HG02678 (cell line): ENCODE data around the gene ADGRD1.

ENCODE experiments used
- ATAC-seq: cut with Tn5 transposase; IDR thresholded peaks from one replicate; pipeline ENCODE4 v1.9.1; 2021; ENCODE audit warnings: mild to moderate bottlenecking, moderate library complexity; ENCODE audit not compliant: unreplicated experiment

The ADGRD1 gene

GRCh38 chr12:131187602-131188001 lies 233.9 kb downstream of the ADGRD1 start:
- no peak for ATAC-seq

GRCh38 chr12:131188131-131189050 lies 234.7 kb downstream of the ADGRD1 start:
- ATAC-seq = no peak

DNA sequence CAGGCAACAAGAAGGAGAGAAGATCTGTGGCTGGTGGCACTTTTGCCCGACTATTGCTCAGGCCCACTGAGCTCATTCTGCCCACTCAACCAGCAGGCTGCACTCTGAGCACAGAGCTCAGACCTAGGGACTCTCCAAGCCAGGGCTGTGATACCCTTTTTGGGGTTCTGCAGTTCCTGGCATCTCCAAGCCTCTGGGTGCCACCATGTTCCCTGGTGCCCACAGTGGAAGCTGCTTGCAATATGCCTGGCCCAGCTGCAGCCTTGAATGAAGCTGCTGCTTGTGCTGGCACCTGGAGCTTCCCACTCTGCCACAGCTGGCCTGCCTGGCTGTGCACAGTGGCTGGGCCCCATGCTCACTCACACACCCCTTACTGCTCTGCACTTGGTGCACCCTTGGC lies 236.1 kb downstream of the ADGRD1 start:
- no peak for ATAC-seq

DNA sequence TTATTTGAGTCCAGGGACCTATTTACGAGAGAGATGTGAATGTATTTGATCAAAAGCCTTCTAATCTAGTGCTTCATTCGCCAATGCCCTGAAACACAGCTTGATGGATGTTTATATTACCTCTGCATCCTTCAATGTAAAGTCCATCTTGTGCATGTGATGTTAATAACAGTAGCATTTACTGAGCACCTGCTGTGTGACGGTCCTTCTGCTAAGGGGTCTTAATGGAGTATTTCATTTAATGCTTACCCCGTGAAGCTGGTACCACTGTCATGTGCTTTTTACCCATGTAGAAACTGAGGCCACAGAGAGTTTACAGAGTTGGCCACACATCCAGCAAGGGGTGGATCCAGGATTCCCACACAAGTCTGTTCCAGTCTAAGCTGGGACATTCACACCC lies 237.3 kb downstream of the ADGRD1 start:
- no peak for ATAC-seq
